Astrocyte of the spinal cord (primary cell): ENCODE data around the gene UMAD1.

ENCODE experiments used
- DNase-seq: peaks from one replicate; pipeline ENCODE4 v3.0.0; 2011; ENCODE audit warnings: low read depth, low spot score
- H3K4me3 ChIP-seq: 2 replicates; pipeline ENCODE4 v1.5.1; 2011; ENCODE audit warnings: low read depth, mild to moderate bottlenecking, low read length, moderate library complexity
- CTCF ChIP-seq: IDR thresholded peaks from 2 replicates; pipeline ENCODE4 v1.5.1; 2012; ENCODE audit warnings: low read depth, mild to moderate bottlenecking, low read length, inconsistent platforms
- in situ Hi-C: cut with HindIII; loops from 2 replicates; pipeline ENCODE4 v1.10.0; 2017; ENCODE audit warnings: low sequenced_read_pairs

UMAD1 gene

GRCh38 chr7:7917593-7917992, 277.0 kb downstream of the UMAD1 start:
- no peak for DNase-seq
- no peak for TF ChIP-seq CTCF
- in situ Hi-C loops, result no loop called here
- H3K4me3 ChIP-seq, result no peak overlapping the region

DNA sequence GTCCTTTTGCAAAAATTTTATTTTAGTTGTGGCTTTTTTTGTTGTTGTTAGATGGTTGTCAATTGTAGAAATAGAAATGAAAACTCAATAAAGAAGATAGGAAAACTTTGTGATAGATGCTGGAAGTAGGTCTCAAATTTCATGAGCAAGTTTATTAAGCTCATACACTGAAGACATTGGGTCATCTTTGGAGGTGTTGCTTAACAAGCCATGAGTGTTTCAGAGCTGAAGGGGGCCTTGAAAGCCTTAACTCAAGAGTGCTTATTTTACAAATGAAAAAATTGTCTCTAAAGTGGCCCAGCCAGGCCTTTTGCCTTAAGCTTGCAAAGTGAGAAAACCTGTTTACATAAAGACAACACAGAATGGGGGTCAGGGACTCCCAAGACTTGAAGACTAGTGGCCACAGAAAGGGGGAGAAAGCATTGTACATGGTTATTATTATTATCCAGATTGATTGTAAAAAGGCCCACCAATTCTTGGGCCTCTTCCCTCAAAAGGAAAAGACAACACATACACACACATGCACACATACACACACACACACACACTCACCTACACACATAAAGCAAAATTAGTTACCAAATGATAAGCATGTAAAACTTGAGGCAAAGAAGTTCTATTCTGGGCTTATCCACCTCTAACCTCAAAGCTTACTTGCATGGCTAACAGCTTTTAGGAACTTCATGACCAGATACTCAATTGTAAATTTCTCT, 278.3 kb downstream of the UMAD1 start:
- in situ Hi-C loops, result no loop called here
- no peak for TF ChIP-seq CTCF
- H3K4me3 ChIP-seq, result no peak overlapping the region
- DNase-seq, result no peak

DNA sequence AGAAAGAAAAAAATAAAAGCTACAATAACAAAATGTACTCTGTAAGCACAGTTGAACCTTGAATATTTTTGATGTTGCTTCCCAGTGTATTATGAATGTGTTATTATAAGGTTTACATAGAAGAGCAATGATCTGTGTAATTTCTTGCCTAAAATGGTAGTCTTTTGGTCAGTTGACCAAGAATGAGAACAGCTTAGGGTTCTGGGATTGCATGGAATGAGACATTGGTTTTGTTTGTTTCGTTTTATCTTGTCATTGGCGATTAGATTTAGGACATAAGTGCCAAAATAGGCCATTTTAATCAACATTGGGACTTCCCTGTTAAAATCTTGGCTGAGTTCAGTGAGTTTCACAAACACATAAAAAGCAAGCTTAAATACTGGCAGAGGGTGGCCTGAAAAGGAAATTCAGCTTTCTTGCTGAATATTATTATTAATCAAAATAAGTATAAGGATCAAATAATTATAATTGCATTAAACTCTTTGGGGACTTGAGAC, 278.9 kb downstream of the UMAD1 start:
- TF ChIP-seq CTCF, result no peak
- no peak overlapping the region for H3K4me3 ChIP-seq
- no peak for DNase-seq
- in situ Hi-C loops, result no loop called here

DNA sequence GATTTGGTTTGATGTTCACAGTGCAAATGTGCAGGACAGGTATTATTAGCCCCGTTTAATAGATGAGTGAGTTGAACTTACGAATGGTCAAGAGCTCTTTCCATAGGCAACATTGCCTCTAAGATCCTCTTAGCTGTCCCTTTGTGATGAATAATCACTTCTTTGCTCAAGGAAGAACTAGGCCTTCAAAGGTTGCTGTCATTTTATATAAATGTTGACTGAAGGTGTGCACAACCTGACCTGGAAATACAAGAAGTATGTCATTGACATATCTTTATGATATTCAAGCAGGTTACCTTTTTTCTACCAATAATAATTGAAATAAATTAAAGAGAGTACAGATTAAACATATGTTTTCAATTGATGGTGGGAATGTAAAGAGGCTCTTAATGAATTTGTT, 279.5 kb downstream of the UMAD1 start:
- in situ Hi-C loops, result no loop called here
- no peak overlapping the region for H3K4me3 ChIP-seq
- DNase-seq, result no peak
- TF ChIP-seq CTCF, result no peak

GRCh38 chr7:7920481-7920880, 279.9 kb downstream of the UMAD1 start:
- in situ Hi-C loops, result no loop called here
- DNase-seq, result no peak
- no peak overlapping the region for H3K4me3 ChIP-seq
- TF ChIP-seq CTCF, result no peak

- no peak for DNase-seq
- no peak overlapping the region for H3K4me3 ChIP-seq
- no peak for TF ChIP-seq CTCF
- in situ Hi-C loops, result no loop called here
Measured at GRCh38 chr7:7921830-7922229, 281.3 kb downstream of the UMAD1 start.
